ENCODE measurements around the gene C1orf141.

GRCh38 chr1:67126974-67127373 lies 7.8 kb downstream of the C1orf141 start:
- TF ChIP-seq, protein P1, sequence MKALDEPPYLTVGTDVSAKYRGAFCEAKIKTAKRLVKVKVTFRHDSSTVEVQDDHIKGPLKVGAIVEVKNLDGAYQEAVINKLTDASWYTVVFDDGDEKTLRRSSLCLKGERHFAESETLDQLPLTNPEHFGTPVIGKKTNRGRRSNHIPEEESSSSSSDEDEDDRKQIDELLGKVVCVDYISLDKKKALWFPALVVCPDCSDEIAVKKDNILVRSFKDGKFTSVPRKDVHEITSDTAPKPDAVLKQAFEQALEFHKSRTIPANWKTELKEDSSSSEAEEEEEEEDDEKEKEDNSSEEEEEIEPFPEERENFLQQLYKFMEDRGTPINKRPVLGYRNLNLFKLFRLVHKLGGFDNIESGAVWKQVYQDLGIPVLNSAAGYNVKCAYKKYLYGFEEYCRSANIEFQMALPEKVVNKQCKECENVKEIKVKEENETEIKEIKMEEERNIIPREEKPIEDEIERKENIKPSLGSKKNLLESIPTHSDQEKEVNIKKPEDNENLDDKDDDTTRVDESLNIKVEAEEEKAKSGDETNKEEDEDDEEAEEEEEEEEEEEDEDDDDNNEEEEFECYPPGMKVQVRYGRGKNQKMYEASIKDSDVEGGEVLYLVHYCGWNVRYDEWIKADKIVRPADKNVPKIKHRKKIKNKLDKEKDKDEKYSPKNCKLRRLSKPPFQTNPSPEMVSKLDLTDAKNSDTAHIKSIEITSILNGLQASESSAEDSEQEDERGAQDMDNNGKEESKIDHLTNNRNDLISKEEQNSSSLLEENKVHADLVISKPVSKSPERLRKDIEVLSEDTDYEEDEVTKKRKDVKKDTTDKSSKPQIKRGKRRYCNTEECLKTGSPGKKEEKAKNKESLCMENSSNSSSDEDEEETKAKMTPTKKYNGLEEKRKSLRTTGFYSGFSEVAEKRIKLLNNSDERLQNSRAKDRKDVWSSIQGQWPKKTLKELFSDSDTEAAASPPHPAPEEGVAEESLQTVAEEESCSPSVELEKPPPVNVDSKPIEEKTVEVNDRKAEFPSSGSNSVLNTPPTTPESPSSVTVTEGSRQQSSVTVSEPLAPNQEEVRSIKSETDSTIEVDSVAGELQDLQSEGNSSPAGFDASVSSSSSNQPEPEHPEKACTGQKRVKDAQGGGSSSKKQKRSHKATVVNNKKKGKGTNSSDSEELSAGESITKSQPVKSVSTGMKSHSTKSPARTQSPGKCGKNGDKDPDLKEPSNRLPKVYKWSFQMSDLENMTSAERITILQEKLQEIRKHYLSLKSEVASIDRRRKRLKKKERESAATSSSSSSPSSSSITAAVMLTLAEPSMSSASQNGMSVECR (CRISPR knock-in tag; IDR thresholded peaks at IDR 0.05; ENCODE audit: borderline replicate concordance): no peak
- TF ChIP-seq, protein P2, sequence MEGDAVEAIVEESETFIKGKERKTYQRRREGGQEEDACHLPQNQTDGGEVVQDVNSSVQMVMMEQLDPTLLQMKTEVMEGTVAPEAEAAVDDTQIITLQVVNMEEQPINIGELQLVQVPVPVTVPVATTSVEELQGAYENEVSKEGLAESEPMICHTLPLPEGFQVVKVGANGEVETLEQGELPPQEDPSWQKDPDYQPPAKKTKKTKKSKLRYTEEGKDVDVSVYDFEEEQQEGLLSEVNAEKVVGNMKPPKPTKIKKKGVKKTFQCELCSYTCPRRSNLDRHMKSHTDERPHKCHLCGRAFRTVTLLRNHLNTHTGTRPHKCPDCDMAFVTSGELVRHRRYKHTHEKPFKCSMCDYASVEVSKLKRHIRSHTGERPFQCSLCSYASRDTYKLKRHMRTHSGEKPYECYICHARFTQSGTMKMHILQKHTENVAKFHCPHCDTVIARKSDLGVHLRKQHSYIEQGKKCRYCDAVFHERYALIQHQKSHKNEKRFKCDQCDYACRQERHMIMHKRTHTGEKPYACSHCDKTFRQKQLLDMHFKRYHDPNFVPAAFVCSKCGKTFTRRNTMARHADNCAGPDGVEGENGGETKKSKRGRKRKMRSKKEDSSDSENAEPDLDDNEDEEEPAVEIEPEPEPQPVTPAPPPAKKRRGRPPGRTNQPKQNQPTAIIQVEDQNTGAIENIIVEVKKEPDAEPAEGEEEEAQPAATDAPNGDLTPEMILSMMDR (IDR thresholded peaks at IDR 0.05): no peak
- TF ChIP-seq SMAD3 (CRISPR knock-in tag; IDR thresholded peaks at IDR 0.05; ENCODE audit: borderline replicate concordance) (no peak), CREB1 (CRISPR knock-in tag; IDR thresholded peaks at IDR 0.05) (no peak), FOXP1 (CRISPR knock-in tag; IDR thresholded peaks at IDR 0.05; ENCODE audit: borderline replicate concordance) (no peak), SP1 (CRISPR knock-in tag; conservative IDR thresholded peaks at IDR 0.05) (no peak), ATF3 (CRISPR knock-in tag; conservative IDR thresholded peaks at IDR 0.05) (no peak), MAX (CRISPR knock-in tag; IDR thresholded peaks at IDR 0.05) (no peak), TEAD1 (CRISPR knock-in tag; IDR thresholded peaks at IDR 0.05) (no peak)
- TF ChIP-seq, protein P3, sequence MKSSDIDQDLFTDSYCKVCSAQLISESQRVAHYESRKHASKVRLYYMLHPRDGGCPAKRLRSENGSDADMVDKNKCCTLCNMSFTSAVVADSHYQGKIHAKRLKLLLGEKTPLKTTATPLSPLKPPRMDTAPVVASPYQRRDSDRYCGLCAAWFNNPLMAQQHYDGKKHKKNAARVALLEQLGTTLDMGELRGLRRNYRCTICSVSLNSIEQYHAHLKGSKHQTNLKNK (CRISPR knock-in tag; IDR thresholded peaks at IDR 0.05): no peak
- TF ChIP-seq, protein P4, sequence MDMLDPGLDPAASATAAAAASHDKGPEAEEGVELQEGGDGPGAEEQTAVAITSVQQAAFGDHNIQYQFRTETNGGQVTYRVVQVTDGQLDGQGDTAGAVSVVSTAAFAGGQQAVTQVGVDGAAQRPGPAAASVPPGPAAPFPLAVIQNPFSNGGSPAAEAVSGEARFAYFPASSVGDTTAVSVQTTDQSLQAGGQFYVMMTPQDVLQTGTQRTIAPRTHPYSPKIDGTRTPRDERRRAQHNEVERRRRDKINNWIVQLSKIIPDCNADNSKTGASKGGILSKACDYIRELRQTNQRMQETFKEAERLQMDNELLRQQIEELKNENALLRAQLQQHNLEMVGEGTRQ (CRISPR knock-in tag; IDR thresholded peaks at IDR 0.05): no peak
- TF ChIP-seq, protein P5, sequence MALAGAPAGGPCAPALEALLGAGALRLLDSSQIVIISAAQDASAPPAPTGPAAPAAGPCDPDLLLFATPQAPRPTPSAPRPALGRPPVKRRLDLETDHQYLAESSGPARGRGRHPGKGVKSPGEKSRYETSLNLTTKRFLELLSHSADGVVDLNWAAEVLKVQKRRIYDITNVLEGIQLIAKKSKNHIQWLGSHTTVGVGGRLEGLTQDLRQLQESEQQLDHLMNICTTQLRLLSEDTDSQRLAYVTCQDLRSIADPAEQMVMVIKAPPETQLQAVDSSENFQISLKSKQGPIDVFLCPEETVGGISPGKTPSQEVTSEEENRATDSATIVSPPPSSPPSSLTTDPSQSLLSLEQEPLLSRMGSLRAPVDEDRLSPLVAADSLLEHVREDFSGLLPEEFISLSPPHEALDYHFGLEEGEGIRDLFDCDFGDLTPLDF (CRISPR knock-in tag; IDR thresholded peaks at IDR 0.05): no peak
